AG10803 (cell line): ENCODE results near the gene SLX4.

Source experiments
- DNase-seq: peaks from one replicate; pipeline ENCODE4 v3.0.0; 2010; ENCODE audit warnings: low read depth
- H3K4me3 ChIP-seq: 2 replicates; pipeline ENCODE4 v1.5.1; 2011; ENCODE audit warnings: mild to moderate bottlenecking, low read length, control low read depth
- TF ChIP-seq, protein P1 (sequence below): conservative IDR thresholded peaks from 2 replicates; pipeline ENCODE4 v1.5.1; 2011; ENCODE audit warnings: mild to moderate bottlenecking, low read length, control low read depth, inconsistent platforms

Gene SLX4

DNA sequence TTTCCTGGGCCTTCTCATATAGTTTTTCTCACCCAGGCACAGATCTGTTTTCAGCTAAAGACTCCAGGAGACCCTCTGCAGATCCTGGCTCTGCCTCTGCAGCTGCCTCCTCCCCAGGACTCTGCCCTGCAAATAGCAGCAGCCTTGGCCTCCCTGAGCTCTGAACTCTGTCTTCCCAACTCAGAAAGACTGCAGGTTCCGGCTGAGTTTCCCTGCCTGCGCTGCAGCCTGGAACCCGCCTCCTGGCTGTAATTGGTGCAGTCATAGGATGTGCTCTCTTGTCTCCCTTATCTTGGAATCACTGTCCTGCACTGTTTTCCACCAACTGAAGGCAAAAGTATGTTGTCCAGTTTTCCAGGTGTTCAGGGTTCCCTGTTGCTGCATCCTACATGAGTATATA, 28.8 kb upstream of the SLX4 start:
- TF ChIP-seq, protein P1, sequence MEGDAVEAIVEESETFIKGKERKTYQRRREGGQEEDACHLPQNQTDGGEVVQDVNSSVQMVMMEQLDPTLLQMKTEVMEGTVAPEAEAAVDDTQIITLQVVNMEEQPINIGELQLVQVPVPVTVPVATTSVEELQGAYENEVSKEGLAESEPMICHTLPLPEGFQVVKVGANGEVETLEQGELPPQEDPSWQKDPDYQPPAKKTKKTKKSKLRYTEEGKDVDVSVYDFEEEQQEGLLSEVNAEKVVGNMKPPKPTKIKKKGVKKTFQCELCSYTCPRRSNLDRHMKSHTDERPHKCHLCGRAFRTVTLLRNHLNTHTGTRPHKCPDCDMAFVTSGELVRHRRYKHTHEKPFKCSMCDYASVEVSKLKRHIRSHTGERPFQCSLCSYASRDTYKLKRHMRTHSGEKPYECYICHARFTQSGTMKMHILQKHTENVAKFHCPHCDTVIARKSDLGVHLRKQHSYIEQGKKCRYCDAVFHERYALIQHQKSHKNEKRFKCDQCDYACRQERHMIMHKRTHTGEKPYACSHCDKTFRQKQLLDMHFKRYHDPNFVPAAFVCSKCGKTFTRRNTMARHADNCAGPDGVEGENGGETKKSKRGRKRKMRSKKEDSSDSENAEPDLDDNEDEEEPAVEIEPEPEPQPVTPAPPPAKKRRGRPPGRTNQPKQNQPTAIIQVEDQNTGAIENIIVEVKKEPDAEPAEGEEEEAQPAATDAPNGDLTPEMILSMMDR: no peak
- no peak for DNase-seq
- H3K4me3 ChIP-seq: no peak overlapping the region

DNA sequence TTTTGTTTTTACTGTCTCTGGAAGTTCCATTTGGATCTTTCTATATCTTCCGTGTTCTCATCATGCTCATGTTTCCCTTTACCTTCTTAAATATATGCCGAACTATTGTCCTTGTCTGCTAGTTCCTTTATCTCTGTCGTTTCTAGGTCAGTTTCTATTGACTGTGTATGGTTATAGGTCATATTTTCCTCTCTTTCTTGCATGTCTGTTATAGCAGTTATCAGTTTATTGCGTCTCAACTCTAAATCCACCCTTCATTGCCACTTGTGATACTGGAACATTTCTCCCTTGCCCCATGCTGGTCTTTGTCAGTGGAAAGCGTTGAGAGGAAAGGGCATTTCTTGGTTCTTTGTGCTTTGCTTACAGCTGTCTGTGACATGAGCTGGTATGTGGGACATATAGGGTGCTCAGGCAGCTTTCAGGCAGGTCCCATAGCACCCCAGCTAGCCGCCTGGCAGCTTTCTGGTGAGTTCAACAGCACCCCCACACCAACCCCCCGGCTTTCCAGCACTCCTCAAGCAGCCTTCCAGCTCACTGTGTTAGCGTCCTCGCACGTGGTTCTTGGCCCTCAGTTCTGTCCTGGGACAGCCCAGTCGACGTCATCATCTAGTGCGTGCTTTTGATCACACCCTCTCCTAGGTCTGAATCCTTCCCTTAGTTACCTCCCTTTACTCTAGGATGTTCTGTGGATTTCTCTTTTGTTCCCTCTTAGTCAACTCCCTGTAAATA, 27.7 kb upstream of the SLX4 start:
- no peak overlapping the region for H3K4me3 ChIP-seq
- no peak for DNase-seq
- TF ChIP-seq, protein P1: no peak

DNA sequence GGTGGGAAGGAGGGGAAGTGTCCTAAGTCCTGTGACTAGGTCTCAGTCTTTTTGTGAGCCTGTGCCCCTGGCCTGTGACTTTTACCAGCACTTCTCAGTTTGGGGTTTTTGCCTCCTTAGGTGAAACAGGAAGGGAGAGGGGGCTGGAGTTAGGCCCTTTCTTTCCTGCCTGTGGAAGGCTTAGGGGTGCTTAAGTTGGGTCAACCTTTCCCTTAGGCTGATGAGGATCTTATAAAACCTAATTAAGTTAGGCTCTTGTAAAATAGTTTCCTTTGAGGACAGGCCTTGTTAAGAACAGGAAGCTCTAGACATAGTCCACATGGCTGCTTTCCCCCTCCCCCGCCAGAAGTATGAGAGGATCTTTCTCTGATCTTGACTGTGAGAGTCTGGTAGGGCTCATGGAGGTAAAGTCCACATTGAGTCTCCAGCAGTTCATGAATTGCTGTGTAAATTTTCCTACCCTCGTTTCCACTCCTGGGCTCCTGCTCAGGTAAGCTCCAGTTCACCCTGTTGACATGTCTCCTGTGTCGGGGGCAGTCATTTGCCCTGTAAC, 26.0 kb upstream of the SLX4 start:
- TF ChIP-seq, protein P1: no peak
- DNase-seq: peak; percentile 28
- no peak overlapping the region for H3K4me3 ChIP-seq

DNA sequence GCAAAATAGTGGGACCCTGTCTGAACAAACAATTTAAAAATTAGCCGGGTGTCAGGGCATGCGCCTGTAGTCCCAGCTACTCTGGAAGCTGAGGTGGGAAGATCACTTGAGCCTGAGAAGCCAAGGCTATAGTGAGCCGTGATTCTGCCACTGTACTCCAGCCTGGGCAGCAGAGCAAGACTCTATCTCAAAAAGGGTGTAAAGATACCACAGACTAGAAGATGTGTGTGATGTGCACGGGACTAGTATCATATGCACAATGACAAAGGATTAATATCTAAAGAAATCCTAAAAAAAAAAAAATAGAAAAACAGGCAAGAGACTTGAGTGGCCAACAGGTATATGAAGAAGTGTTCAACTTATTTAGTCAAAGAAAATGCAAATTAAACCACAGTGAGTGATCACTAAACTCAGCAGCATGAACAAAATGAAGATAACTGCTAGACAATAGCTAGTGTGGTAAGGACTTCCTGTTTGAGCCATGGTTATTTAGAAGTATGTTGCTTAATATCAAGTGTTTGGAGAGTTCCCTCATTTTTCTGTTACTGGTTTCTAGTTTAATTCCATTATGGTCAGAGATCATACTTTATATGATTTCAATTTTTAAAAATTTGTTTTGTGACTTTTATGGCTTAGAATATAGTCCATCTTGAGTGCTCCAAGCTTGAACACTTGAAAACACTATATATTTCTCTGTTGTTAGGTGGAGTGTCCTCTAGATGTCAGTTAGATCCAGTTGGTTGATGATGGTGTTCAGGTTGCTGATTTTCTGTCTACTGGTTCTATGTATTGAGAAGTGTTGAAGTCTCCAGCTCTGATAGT, 14.7 kb upstream of the SLX4 start:
- no peak overlapping the region for H3K4me3 ChIP-seq
- peak; percentile 34 for DNase-seq
- TF ChIP-seq, protein P1: no peak

DNA sequence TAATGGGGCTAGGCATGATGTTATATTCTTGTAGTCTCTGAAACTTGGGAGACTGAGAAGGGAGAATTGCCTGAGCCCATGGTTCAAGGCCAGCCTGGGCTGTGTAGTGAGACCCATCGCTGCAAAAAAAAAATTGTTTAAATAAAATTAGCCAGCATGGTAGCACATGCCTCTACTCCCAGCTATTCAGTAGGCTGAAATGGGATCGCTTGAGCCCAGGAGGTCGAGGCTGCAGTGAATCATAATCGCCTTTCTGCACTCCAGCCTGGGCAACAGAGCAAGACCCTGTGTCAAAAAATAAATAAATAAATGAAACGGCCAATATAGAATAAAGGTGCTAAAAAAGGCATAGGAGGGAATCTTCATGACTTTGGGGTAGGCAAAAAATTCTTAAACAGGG, 13.9 kb upstream of the SLX4 start:
- DNase-seq: no peak
- TF ChIP-seq, protein P1: no peak

DNA sequence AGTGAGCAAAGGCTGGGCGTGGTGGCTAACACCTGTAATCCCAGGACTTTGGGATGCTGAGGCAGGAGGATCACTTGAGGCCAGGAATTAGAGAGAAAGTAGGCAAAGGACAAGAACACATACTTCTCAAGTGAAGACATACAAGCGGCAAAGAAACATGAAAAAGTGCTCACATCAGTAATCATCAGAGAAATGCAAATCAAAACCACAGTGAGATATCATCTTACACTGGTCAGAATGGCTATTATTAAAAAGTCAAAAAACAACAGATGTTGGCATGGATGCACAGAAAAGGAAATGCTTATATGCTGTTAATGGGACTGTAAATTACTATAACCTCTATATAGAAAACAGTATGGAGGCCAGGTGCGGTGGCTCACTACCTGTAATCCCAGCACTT, 12.2 kb upstream of the SLX4 start:
- DNase-seq: no peak
- TF ChIP-seq, protein P1: no peak

More for the DNA sequence above, 13.9 kb upstream of the SLX4 start:
- no peak overlapping the region for H3K4me3 ChIP-seq

More for the DNA sequence above, 12.2 kb upstream of the SLX4 start:
- H3K4me3 ChIP-seq: no peak overlapping the region
